Uterus (tissue), 4 donors: ENCODE measurements around the gene RTP1. TPM values are rescaled to one million over a fixed set of nuclear protein-coding genes. Genes with fewer than 3 reads are reported as not detected.
"Not testable (repeated sequence)": the region's sequence is repeated elsewhere in the genome, so short reads cannot be mapped to it uniquely, and the experiment has no call there.

Experiments used
- DNase-seq, 2 donors: peaks; one replicate each; pipeline ENCODE4 v3.0.0-alpha.2; 2019 to 2020
- H3K27ac ChIP-seq, 2 donors: fragments of 200-600 bp; sonication (generic); 1 replicate in 1 of 2; 2 replicates in 1 of 2; pipeline ENCODE4 v1.5.1; 2016 to 2018
- H3K27me3 ChIP-seq, 2 donors: fragments of 200-600 bp; sonication (generic); one replicate each; pipeline ENCODE4 v1.5.1; 2018 to 2019; ENCODE audit warnings: control low read depth in 1 of 2
- H3K36me3 ChIP-seq, 2 donors: fragments of 200-600 bp; sonication (generic); one replicate each; pipeline ENCODE4 v1.5.1; 2019; ENCODE audit warnings: control low read depth in 1 of 2
- H3K4me1 ChIP-seq, 2 donors: fragments of 200-600 bp; sonication (generic); one replicate each; pipeline ENCODE4 v1.5.1; 2018 to 2019; ENCODE audit warnings: control low read depth in 1 of 2
- H3K4me3 ChIP-seq, 2 donors: fragments of 200-600 bp; sonication (generic); 1 replicate in 1 of 2; 2 replicates in 1 of 2; pipeline ENCODE4 v1.5.1; 2018 to 2019; ENCODE audit warnings: mild to moderate bottlenecking in 1 of 2
- H3K9me3 ChIP-seq, 2 donors: fragments of 200-600 bp; sonication (generic); one replicate each; pipeline ENCODE4 v1.5.1; 2019; ENCODE audit warnings: control low read depth in 1 of 2
- POLR2A ChIP-seq, 2 donors: fragments of 450-650 bp; IDR thresholded peaks; one replicate each; pipeline ENCODE4 v1.6.1; 2016; ENCODE audit warnings: antibody characterized with exemption in 2 of 2, mild to moderate bottlenecking in 1 of 2, moderate library complexity in 1 of 2
- intact Hi-C: fragments of 100-400 bp; cut with DNase I; formaldehyde crosslinking; loops from one replicate; pipeline ENCODE4 v1.15.1; 2023; ENCODE audit warnings: low total_unique reads
- total RNA-seq, 4 donors: library from RNA; depleted of rRNA in 3 of 4; stranded (reverse); fragments of >200 nt in 3 of 4; gene quantifications; one replicate each; pipeline versions ENCODE4 v1.1.0 to v1.2.4, GENCODE V29; 2014 to 2023
- TF ChIP-seq, protein P1 (sequence below), 4 experiments: fragments of 200-600 bp in 2 of 4; fragments of 450-650 bp in 2 of 4; sonication (generic) in 2 of 4; IDR thresholded peaks; one replicate each; pipeline ENCODE4 v1.5.1; 2016 to 2019; ENCODE audit warnings: antibody characterized with exemption in 4 of 4, mild to moderate bottlenecking in 2 of 4, moderate library complexity in 1 of 4
- donor health status: DM: yes; HTN: yes; CAD: no.

Gene RTP1
- total RNA-seq, 4 donors from 2014 or later, result not detected

DNA sequence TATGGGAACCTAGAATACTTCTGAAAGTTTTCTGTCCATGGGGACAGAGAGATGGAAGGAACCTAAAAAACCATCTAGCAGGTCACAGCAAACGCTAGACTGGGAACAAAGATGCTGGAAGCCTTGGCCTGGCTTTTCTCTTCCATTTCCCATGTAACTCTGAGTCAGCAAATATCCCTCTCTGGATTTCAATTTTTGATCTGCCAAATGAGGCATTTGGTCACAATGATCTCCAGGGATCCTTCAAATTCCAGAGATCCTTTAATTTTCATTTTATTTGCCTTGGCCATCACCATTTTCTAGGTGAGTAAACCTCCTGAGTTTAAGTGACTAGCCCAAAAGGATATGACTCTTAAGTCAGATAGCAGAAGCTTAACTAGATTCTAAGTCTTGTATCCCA lies 39.7 kb downstream of the RTP1 start:
- Histone ChIP-seq H3K27ac (no peak overlapping the region), H3K4me3 (no peak overlapping the region), H3K36me3 (no peaks in the 10 kb centered on the region), H3K4me1 (no peaks in the 10 kb centered on the region), H3K9me3 (no peaks in the 10 kb centered on the region), H3K27me3 (no peaks in the 10 kb centered on the region)
- intact Hi-C loops, result no loop called here
- no peak for DNase-seq
- TF ChIP-seq, protein P1, sequence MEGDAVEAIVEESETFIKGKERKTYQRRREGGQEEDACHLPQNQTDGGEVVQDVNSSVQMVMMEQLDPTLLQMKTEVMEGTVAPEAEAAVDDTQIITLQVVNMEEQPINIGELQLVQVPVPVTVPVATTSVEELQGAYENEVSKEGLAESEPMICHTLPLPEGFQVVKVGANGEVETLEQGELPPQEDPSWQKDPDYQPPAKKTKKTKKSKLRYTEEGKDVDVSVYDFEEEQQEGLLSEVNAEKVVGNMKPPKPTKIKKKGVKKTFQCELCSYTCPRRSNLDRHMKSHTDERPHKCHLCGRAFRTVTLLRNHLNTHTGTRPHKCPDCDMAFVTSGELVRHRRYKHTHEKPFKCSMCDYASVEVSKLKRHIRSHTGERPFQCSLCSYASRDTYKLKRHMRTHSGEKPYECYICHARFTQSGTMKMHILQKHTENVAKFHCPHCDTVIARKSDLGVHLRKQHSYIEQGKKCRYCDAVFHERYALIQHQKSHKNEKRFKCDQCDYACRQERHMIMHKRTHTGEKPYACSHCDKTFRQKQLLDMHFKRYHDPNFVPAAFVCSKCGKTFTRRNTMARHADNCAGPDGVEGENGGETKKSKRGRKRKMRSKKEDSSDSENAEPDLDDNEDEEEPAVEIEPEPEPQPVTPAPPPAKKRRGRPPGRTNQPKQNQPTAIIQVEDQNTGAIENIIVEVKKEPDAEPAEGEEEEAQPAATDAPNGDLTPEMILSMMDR (IDR thresholded peaks at IDR 0.05), result no peak
- TF ChIP-seq POLR2A (IDR thresholded peaks at IDR 0.05), result no peak

DNA sequence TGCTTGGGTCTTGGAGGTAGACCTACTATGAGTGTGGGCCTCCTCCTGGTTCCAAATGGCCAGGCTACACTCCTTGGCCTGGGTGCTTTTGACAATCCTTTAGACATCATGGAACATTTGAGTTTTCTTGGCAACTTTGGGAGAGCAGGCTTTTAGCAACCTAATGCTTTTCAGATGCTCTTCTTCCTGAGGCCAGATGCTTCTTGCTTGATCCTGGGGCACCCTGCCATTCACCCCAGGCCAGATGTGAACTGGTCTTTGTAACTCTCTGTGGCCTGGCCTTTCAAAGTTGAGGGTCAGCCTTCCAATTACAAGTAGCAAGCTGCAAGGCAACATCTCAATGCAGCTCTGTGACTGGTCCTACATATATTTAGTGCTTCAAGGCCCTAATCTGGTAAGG lies 40.5 kb downstream of the RTP1 start:
- H3K9me3 ChIP-seq, result no peaks in the 10 kb centered on the region
- no peak overlapping the region for H3K27ac ChIP-seq
- intact Hi-C loops, result no loop called here
- DNase-seq, result no peak
- TF ChIP-seq, protein P1 (IDR thresholded peaks at IDR 0.05), result no peak
- no peak for TF ChIP-seq POLR2A (IDR thresholded peaks at IDR 0.05)
- H3K4me3 ChIP-seq, result no peak overlapping the region
- H3K4me1 ChIP-seq, result no peaks in the 10 kb centered on the region
- no peaks in the 10 kb centered on the region for H3K27me3 ChIP-seq
- no peaks in the 10 kb centered on the region for H3K36me3 ChIP-seq

DNA sequence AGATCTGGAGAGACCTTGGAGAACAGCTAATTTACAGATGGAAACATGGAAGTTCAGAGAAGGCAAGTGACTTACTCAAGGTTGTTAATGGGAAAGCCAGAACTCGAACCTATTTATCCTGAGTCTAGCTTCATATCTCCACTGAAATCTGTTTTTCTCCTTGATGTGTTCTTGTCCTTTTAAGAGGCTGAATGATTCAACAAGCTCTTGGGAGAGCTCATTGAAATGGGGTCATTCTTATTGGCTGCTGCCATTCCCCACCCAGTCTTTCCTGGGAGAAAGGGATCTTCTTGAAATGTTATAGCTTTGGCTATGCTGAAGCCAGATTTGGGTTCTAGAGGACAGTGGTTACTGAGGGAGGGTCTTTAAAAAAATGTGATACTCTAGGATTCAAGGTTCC lies 41.0 kb downstream of the RTP1 start:
- TF ChIP-seq, protein P1 (IDR thresholded peaks at IDR 0.05), result no peak
- no peak for TF ChIP-seq POLR2A (IDR thresholded peaks at IDR 0.05)
- Histone ChIP-seq H3K4me1 (no peaks in the 10 kb centered on the region), H3K4me3 (no peak overlapping the region), H3K27me3 (no peaks in the 10 kb centered on the region), H3K9me3 (no peaks in the 10 kb centered on the region), H3K36me3 (no peaks in the 10 kb centered on the region), H3K27ac (no peak overlapping the region)
- no peak for DNase-seq
- intact Hi-C loops, result no loop called here

DNA sequence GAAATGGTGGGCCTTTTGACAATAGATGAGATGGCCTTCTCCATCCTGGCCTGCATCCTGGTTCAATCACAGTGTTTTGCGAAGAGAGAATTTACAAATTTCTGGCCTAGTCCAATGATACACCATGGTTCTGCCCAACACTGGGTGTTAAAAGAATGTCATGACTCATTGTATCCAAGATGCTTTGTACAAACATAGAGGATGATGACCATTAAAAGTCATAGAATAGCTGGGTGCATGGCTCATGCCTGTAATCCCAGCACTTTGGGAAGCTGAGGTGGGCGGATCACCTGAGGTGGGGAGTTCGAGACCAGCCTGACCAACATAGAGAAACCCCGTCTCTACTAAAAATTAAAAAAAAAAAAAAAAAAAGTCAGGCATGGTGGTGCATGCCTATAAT lies 41.5 kb downstream of the RTP1 start:
- H3K27ac ChIP-seq, H3K9me3 ChIP-seq, H3K36me3 ChIP-seq, DNase-seq, H3K4me1 ChIP-seq, H3K27me3 ChIP-seq, H3K4me3 ChIP-seq, intact Hi-C loops: not testable (repeated sequence)

DNA sequence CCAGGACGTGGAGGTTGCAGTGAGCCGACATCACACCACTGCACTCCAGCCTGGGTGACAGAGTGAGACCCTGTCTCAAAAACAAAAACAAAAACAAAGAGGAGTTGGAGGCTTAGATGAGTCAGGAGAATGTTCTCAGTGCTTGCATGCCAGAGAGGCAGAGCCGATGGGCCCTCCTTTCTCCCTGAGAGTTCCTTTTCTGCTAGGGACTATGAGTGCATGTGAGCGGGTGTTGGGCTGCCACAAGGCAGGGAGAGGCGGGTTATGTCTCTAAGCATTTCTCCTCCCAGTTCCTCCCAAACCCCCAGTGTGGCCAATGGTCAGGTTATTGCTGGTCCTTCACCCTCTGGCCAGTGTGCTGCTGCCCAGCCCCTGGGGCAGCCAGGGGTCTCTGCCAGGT lies 45.1 kb downstream of the RTP1 start:
- DNase-seq, result no peak
- Histone ChIP-seq H3K9me3 (no peaks in the 10 kb centered on the region), H3K27me3 (no peaks in the 10 kb centered on the region), H3K27ac (no peak overlapping the region), H3K4me1 (no peaks in the 10 kb centered on the region), H3K36me3 (no peaks in the 10 kb centered on the region), H3K4me3 (no peak overlapping the region)
- intact Hi-C loops, result no loop called here
- no peak for TF ChIP-seq POLR2A (IDR thresholded peaks at IDR 0.05)
- TF ChIP-seq, protein P1 (IDR thresholded peaks at IDR 0.05), result no peak

DNA sequence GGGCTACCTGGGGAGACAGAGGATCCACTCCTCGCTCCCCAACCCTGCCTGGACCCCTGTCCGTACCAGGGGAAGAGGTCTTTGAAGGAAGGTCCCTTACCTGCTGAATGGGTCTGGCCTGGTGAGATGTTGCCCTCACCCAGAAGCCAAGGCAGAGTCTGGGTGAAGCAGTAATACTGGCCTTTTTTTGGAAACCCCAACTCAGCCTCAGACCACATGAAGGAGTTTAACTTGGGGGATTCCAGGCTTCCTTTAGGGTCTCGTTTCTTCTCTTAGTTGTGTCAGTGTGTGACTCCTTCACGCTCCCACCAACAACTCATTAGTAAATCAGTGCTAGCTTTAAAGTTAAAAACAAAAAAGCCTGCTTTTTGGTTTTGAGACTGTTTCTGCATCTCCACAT lies 45.6 kb downstream of the RTP1 start:
- no peaks in the 10 kb centered on the region for H3K4me1 ChIP-seq
- no peak for DNase-seq
- H3K27ac ChIP-seq, result no peak overlapping the region
- H3K27me3 ChIP-seq, result no peaks in the 10 kb centered on the region
- TF ChIP-seq, protein P1 (IDR thresholded peaks at IDR 0.05), result no peak
- no peak for TF ChIP-seq POLR2A (IDR thresholded peaks at IDR 0.05)
- no peaks in the 10 kb centered on the region for H3K9me3 ChIP-seq
- H3K36me3 ChIP-seq, result no peaks in the 10 kb centered on the region
- intact Hi-C loops, result no loop called here
- H3K4me3 ChIP-seq, result no peak overlapping the region
